RWPE1 (cell line): ENCODE data around the gene TGM2.

Source experiments
- CTCF ChIA-PET: fragments of 350-600 bp; sonication (Branson Sonifier 250); formaldehyde crosslinking; extraction: SDS; loops from one replicate; lab custom pipeline; 2021; lab: Yijun Ruan, JAX
- POLR2A ChIA-PET: fragments of 400-600 bp; formaldehyde crosslinking; extraction: SDS; loops from one replicate; lab custom pipeline; 2020; ENCODE audit warnings: antibody characterized with exemption; ENCODE audit not compliant: low non-redundant PET; lab: Yijun Ruan, JAX
- DNase-seq: peaks from one replicate; pipeline ENCODE4 v3.0.0; 2012; ENCODE audit warnings: low spot score
- H3K27ac ChIP-seq: fragments of 450-650 bp; 2 replicates; pipeline ENCODE4 v1.5.1; 2017
- CTCF ChIP-seq: fragments of 450-650 bp; conservative IDR thresholded peaks from 2 replicates; pipeline ENCODE4 v1.5.1; 2017; ENCODE audit warnings: low read depth, mild to moderate bottlenecking

TGM2 gene

GRCh38 chr20:38126146-38126921, 38.7 kb downstream of the TGM2 start:
- DNase-seq = no peak
- CTCF ChIA-PET = interaction anchor here (0.9 to 1.1 kb wide), 5 partner anchors 11 to 95 kb away, joined by 3 to 5 read pairs (median 3); no protein-coding TSS in a partner anchor
- TF ChIP-seq CTCF = no peak
- peak overlapping the region; percentile 62 for H3K27ac ChIP-seq
- POLR2A ChIA-PET = no interaction called here

- POLR2A ChIA-PET = no interaction called here
- no peak for TF ChIP-seq CTCF
- no peak for DNase-seq
- H3K27ac ChIP-seq = peak overlapping the region; percentile 62
- CTCF ChIA-PET = interaction anchor here (0.5 to 1.1 kb wide), 3 partner anchors 27 to 52 kb away, joined by 3 to 5 read pairs (median 4); no protein-coding TSS in a partner anchor
Measured at GRCh38 chr20:38125157-38126056, 39.7 kb downstream of the TGM2 start.

- ChIA-PET CTCF (interaction anchor here (1.4 kb wide), 2 partner anchors 9 to 65 kb away, joined by 3 to 6 read pairs; no protein-coding TSS in a partner anchor), POLR2A (no interaction called here)
- DNase-seq = no peak
- TF ChIP-seq CTCF = no peak
- H3K27ac ChIP-seq = peak overlapping the region; percentile 38
Measured at GRCh38 chr20:38123021-38123587, 42.0 kb downstream of the TGM2 start.

- TF ChIP-seq CTCF = no peak
- no peak for DNase-seq
- no peak overlapping the region for H3K27ac ChIP-seq
- ChIA-PET CTCF (interaction anchor here (0.7 kb wide), 1 partner anchor 636 kb away, joined by 3 read pairs; no protein-coding TSS in a partner anchor), POLR2A (no interaction called here)
Measured at GRCh38 chr20:38121741-38122140, 43.3 kb downstream of the TGM2 start.

- POLR2A ChIA-PET = no interaction called here
- DNase-seq = no peak
- TF ChIP-seq CTCF = no peak
- H3K27ac ChIP-seq = no peak overlapping the region
- CTCF ChIA-PET = no interaction called here
Measured at GRCh38 chr20:38120625-38120988, 44.5 kb downstream of the TGM2 start.

- ChIA-PET POLR2A (no interaction called here), CTCF (interaction anchor here (0.6 kb wide), 1 partner anchor 349 kb away, joined by 3 read pairs; no protein-coding TSS in a partner anchor)
- no peak for DNase-seq
- no peak overlapping the region for H3K27ac ChIP-seq
- TF ChIP-seq CTCF = no peak
Measured at GRCh38 chr20:38119446-38119845, 45.6 kb downstream of the TGM2 start.
